ENCODE data around the gene AKAP13.

Gene AKAP13

DNA sequence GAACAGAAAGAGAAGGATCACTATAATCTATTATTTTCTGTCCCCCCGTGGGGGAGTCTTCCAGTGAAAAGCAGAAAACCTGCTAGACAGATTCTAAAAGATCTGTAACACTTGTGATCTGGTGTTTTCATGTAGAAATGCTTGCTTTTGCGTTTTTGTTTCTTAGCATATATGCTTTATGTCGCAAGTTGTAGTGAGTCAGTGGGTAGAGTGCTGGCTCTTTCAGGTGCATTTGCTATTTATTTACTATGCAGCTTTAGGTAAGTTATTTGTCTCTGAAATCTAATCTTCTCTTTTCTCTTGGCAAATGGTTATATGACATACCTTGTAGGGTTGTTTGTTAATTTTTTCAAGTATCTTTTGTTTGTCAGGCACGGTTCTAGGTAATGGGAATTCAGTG lies 9.4 kb downstream of the AKAP13 start:
- DNase-seq = no peak

- no peak for DNase-seq
Observed at GRCh38 chr15:85393210-85393609, 12.8 kb downstream of the AKAP13 start.

DNA sequence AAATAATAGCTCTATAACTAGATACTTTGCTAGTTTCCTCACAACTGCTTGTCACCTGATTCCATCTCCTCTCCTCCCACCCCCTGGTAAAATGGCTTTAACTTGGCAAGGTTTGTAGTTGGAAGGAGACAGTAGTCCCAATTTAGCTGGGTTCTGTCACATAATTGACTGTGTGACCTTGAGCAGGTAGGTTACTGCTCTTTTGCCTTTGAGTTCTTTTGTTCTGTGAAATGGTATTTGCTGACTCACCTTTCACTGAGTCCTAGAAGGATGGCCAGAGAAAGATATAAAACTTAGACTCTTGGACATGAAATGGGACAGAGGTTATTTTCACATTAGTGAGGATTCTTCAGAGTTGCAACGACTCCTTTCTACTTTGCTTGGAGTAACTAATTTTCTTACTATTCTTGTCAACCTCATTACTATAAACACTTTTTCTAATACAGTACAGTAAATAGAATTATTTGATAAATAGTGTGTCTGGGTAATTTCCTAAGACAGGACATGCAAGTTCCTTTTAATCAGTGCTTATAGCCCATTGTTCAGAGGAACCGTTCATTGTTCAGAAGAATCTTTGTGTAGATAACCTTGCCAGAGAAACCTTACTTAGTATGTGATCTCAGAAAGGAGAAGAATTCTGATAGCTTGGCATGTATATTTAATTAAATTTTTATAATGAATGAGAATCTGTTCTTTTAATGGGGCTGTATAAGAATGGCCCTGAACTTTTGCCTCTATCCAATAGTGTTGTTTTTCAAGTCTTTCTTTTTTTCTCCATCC lies 14.3 kb downstream of the AKAP13 start:
- DNase-seq = no peak

GRCh38 chr15:85396554-85396953 lies 16.2 kb downstream of the AKAP13 start:
- no peak for DNase-seq

DNA sequence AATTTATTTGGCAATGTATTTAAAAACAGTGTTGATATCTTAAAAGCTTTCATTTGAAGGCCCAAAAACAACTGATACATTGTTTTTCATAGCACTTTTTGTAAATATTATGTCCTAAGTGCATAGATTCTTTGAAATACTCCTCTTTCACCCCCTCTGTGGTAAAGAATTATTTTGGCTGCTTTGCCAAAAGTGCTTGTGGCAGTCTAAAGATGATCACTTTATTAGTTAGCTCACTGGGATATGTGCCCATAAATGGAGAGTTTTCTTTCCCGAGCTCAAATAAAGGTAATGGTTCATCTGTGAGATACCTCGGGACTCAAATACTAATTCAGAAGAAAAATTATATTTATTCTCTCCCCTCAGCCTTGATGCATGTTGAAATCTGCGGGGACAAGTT lies 16.7 kb downstream of the AKAP13 start:
- DNase-seq = no peak

- DNase-seq = no peak
Observed at GRCh38 chr15:85397926-85398325, 17.5 kb downstream of the AKAP13 start.

DNA sequence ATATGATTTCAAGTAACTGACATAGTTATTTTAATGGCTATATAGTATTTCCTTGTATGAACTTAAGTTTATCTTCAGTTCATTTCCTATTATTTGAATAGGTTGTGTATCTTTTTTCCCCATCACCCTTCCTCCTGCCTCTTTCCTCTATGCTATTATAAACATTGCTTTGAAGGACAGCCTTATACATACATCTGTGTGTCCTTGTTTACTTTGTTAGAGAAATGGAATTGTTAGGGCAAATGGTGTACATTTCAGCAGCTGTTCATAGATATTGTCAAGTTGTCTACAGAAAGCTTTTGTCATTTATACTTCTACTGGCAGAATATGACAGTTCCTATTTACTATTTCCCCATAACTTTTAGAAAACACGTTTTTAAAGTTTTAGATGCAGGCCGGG lies 18.4 kb downstream of the AKAP13 start:
- no peak for DNase-seq

GRCh38 chr15:85399627-85400026 lies 19.2 kb downstream of the AKAP13 start:
- DNase-seq = no peak

DNA sequence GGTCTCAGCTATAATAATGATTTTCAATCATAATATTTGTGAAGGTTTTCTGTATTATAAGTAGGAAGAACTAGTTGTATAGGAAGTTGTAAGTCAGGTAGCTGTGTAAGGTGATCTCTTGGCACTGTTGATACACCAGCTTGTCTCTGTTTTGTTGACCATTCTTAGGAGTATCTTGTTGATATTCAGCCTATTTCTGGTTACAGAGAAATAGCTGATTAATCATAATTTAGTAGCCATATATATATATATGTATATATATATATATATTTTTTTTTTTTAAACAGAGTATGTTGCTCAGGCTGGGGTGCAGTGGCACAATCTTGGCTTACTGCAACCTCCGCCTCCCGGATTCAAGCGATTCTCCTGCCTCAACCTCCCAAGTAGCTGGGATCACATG lies 20.2 kb downstream of the AKAP13 start:
- no peak for DNase-seq

DNA sequence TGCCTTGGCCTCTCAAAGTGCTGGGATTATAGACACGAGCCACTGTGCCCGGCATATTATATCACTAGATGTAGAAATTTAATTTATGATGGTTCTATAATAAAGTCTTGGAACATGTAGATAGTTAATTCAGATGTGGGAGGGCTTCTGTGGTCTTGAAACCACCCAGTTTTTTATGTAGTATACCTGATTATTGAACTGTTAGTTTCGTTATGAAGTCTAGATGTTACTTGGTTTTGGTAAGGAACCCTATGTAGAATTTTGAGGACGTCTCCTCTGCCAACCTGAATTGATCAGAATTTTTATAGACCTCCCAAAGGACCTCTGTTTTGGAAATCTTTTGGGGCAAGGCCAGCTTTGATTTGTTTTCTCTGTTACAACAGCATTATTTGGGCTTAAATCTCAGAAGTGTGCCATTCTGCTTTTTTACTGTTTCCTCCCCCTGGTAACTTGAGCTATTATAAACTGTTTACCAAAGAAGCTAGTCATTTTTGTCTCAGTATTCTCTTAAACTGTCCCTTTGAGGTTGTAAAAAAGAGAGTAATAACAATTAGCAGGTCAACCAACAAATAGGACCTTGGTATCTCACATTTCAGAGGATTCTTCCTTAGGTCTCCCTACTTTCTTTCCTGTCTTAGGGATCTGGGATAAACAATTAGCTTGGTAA lies 20.8 kb downstream of the AKAP13 start:
- DNase-seq = no peak

DNA sequence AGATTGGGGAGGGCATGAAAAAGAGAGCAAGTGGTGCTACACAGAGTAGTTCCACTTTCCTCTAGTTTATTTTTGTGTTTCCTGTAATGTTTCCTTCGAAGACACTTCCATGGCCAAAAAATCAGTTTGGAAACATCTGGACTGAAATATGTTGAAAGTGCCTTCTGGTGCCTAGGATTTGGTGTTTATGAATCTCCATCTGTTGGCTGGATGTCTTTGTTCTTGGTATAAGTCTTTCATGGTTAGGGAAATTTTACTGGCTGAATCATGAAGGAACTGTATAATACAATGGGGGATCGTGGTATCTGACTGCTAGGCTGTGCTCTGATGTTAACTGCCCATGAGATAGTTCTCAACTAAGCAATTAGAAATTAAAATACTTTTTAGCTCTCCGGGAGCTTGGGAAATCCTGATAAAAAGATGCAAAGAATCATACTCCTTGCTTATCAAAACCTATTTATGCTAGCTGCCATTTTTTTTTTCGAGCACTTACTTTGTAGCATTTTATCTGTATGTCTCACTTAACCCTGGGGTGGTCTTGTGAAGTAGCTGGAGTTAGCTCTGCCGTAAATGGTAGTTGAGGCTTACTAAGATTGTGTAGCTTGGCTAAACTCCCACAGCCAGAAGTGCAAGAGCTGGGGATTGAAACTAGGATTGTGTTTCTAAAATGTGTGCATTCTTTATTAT lies 21.9 kb downstream of the AKAP13 start:
- no peak for DNase-seq

DNA sequence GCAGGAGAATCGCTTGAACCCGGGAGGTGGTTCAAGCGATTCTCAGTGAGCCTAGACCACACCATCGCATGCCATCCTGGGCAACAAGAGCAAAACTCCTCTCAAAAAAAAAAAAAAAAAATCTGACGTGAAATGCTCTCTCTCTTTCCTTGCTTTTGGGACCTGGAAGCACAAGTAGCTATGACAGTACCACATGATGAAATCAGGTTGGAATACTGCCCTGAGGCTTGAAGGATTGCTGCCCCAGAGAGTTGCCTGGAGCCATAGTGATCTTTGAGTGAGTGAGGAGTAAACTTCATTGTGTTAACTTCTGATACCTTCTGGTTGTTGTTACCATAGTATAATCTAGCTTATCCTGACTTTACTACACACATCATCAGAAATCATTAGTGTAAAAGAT lies 23.3 kb downstream of the AKAP13 start:
- no peak for DNase-seq

DNA sequence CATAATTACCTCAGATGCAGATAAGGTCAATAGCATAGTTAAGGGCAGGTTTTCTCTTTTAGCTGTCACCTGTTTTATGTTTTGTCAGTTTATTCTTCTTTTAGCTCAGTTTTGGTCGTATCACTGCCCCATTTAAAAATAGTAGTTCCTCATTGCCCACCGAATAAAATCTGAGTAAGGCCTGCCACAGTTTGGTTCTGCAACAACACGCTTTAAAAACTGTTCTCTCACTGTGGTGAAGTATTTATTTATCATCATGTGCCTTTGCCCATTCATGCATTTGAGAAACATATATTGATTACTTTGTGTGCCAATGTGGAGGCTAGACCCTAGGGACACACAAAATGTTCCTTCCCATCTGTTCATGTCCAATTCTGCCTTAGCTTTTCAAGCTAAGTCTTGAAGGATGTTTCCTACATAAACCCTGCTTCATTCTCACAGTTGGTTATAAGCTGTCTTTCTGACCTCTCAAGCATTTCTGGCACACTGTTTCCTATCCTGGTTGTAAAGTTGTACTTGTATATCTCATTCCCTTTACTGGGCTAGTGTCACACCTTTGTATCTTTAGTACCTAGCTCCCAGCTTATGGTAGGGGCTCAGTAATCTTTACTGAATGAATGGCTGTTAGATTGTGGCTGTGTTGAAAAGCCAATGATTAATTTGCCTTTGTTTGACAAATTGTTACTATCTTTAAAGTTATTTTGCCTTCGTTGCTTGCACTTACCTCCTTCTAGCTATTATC lies 23.9 kb downstream of the AKAP13 start:
- DNase-seq = no peak

DNA sequence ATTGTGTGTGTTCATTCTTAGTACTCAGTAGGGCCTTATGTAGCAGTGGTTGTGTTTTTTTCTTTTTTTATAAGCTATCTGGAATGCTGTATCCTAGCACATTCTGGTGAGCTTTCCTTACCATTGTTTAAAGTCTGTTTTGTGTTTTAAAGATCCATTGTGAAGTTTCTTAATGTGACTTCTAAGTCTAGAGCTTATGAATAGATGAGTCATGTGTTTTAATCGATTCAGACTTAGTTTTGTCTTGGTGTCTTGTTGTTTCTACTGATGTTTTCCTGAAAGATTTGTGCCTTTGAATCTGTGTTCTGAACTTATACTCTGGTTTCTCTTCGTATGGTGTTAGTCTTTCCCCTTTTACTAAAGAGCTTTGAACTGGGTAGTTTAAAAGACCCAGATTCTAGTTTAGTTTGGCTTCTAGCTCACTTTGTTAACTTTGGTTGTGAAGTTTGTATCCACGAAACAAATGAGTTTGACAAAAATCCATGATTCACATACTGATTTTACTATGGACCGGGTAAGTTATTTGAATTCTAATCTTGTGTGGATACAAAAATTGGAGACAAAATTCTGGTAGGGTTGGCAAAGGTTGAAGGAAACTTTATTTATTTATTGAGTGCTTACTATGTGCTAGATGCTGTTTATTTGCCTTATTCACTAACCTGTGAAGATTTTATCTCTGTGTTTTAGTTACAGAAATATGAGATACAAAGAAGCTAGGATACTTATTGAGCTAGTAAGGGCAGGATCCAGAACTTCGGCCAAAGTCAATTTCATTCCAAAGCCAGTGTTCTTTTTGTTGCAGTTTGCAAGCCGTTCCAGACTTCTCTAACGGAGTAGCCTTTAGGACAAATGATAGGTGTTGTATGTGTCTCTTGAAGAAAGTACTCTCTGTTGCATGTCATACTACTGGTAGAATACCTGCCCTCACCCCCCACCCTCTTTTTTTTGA lies 24.8 kb downstream of the AKAP13 start:
- DNase-seq = no peak

DNA sequence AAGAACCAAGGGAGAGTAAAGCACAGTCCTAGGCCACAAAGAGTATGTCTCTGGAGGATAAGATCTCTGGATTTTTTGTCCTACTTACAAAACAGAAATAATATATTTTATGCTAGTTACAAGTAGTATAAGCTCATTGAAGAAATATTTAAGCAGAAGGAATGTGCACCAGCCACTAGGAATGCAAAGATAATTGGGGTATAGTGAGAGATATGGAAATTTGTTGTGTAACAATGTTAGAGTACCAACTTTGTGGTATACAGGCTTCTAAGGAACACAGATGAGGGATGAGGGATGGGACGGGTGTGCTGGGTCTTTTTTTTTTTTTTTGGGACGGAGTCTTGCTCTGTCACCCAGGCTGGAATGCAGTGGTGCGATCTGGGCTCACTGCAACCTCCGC lies 26.5 kb downstream of the AKAP13 start:
- DNase-seq = no peak

DNA sequence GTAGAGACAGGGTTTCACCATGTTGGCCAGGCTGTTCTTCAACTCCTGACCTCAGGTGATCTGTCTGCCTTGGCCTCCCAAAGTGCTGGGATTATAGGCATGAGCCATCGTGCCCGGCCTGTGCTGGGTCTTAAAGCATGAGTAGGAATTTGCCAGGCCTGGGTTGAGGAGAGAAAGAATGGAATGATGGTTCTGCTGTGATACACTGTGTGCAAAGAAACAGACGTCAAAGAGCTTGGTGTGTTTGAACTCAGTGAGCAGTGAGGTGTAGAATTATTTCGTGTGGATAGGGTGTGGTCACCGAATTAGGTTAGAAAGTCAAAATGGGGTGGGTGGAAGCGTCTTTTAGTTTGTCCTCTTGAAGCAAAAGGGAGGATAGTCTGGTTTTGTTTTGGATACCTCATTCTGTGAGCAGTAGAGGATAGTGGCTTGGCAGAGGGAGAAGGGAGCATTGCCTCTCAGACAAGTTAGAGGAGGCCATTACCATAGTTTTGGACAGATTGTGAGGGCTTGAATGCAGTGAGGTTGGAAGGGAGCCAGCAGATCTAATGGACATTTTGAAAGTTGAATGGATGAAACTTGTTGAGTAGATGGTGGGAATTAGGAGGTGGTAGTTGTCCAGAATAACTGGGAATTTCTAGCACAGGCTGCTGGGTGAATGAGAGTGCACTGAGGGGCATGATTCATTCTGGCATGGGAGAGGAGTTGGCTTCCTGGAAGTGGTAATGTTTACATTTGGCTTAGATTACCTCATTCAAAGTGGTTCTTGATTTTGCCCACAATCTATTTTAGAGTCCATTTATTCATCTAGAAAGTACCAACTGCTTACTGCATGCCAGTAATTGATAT lies 27.2 kb downstream of the AKAP13 start:
- peak; percentile 31 for DNase-seq

- DNase-seq = no peak
Observed at GRCh38 chr15:85408270-85408746, 27.9 kb downstream of the AKAP13 start.

- no peak for DNase-seq
Observed at GRCh38 chr15:85412066-85412465, 31.7 kb downstream of the AKAP13 start.

DNA sequence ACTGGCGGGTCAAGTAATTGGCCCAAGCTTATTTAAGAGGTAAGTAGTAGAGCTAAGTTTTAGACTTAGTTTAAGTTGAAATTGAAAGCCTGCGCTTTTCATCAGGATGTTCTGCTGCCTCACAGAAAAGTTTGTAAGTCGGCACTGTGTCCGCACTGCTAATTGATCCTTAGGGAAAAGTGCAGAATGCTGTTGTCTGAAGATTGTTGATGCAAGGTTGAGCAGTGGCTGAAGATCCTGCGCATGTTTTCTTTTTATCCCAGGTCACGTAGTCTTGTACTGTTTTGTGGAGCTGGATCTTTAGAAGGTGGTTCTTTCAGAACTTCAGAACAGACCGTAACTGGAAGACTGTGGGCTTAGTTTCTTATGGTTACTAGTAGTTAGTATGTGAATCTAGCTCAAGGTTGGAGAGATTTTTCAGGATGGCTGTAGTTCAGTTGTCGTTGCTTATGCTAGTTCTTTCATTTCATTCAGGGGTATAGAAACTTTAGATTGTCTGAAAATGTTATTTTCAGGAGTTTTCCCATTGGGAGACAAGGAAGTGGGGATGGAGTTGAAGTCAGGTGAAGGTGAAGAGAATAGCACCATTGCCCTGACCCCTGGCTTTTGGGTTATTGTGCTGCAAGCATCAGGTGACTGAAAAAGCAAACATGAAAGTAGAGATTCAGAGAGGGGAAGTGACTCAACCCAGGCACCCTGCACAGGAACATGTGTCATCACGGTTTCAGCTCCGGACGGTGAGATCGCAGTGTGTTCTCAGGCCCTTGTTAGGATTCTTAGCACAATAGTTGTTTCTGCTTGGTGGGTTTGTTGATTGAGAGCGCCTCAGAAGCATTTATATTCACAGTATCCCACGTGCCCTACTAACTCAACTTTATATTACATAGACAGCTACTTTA lies 32.8 kb downstream of the AKAP13 start:
- peak; percentile 82 for DNase-seq

GRCh38 chr15:85414037-85414436 lies 33.6 kb downstream of the AKAP13 start:
- DNase-seq = no peak

All from CD4-positive, alpha-beta T cell treated with Interleukin-17A for 4 hours (primary cell).